Measurements from ENCODE around the gene KIF13A.

Gene KIF13A

DNA sequence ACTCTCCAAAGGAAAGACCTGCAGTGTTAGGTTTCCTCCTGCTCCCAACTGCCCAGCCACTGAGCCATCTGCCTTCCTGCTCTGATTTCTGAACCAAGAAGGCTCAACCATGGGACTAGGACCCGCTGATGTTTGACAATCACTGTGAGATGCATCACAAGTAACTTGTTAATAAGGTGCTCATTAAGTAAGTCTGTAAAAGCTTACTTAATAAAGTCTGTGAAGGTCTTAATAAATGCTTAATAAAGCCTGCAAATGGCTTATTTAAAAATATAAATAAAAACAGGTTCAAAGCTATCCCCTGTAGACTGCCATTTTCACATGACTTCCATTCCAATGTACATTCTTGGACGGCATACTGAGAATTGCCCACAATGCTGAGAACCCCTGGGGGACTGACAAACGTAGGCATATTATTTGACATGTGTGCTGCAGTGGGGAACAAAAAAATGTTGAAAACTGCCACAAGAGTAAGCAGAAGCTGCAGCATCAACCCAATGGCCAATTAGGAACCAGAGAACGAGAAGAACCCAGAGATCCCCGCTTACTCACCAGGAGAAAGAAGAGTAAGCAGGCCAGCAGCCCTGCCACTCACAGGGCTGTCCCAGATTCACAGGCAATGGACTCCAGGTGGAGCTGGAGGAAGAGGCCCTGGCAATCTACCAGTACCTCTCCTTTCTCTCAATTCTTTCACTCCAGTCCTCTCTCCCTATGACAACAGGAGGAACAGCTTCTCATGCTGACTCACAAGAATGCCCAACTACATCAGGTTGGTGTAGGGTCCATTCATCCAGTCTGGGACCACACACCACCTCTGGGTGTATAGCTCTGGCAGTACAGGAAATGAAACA, 19.5 kb downstream of the KIF13A start:
- H3K4me3 ChIP-seq (ENCODE audit: low read length): no peak overlapping the region
- no peak for TF ChIP-seq CTCF (conservative IDR thresholded peaks at IDR 0.05; ENCODE audit: low read depth, low read length)
- DNase-seq (ENCODE audit: low read depth): no peak

DNA sequence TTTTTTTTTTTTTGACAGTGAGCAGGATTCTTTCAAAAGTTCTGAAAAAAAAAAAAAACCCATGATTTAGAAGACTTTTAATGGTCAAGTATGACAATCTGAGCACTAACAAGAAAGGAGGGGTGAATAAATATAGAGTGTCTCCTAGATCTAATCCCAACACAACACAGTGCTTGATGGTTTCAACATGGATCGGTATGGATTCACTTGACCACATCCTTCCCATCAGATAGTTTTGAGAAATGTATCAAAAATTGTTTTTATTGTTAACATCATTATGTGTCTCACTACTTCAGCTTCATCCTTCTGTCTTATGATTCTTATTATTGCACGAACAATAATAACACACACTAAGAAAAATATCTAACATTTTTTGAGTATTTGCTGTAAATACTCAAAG, 21.0 kb downstream of the KIF13A start:
- no peak overlapping the region for H3K4me3 ChIP-seq (ENCODE audit: low read length)
- no peak for DNase-seq (ENCODE audit: low read depth)
- TF ChIP-seq CTCF (conservative IDR thresholded peaks at IDR 0.05; ENCODE audit: low read depth, low read length): no peak

DNA sequence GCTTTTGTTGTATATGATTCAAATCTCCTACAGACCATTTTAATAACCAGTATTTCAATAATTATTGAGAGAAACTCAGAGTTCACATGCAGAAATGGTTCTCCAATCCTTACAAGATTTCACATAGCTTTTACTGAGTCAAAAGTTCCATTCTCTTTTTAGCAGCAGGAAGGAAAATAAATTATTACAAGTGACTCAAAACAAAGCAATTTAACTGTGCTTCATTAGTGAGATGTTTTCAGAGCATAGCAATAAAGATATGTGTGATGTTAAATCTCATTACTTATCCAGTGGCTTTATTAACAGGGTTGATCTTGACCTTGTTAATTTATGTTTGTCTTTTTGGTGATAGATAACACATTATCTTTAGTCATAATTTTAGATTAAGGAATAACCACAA, 22.0 kb downstream of the KIF13A start:
- no peak overlapping the region for H3K4me3 ChIP-seq (ENCODE audit: low read length)

GRCh38 chr6:17964633-17965032, 22.8 kb downstream of the KIF13A start:
- DNase-seq (ENCODE audit: low read depth): no peak
- no peak overlapping the region for H3K4me3 ChIP-seq (ENCODE audit: low read length)
- TF ChIP-seq CTCF (conservative IDR thresholded peaks at IDR 0.05; ENCODE audit: low read depth, low read length): no peak

More for the DNA sequence above, 22.0 kb downstream of the KIF13A start:
- no peak for TF ChIP-seq CTCF (conservative IDR thresholded peaks at IDR 0.05; ENCODE audit: low read depth, low read length)
- no peak for DNase-seq (ENCODE audit: low read depth)

DNA sequence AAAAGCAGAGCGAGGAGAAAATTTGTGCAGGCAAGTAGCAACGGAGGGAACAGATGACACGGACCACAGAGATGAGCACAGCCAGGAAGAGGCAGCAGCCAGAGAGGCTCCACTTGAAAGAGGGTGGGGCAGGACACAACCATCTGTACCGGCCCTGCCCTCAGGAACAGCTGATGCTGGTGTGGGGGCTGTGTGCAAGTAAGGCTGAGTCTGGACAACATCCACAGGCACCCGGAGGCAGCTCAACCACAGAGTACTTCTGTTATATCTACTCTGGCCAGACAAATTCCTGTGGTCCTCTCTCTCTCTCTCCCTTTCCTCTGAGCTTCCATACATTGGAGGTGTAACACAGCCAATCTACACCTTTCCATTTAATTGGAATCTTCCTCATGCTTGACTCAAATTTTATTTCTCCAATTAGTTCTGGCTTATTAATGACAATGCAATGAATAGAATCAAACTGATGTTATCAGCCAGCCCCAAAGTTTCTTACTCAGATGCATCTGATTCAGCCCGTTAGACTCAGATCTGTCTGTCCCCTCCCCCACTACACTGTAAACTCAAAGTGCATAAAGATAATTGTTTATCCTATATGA, 24.9 kb downstream of the KIF13A start:
- no peak overlapping the region for H3K4me3 ChIP-seq (ENCODE audit: low read length)
- DNase-seq (ENCODE audit: low read depth): no peak
- no peak for TF ChIP-seq CTCF (conservative IDR thresholded peaks at IDR 0.05; ENCODE audit: low read depth, low read length)

GRCh38 chr6:17959302-17959701, 28.1 kb downstream of the KIF13A start:
- DNase-seq (ENCODE audit: low read depth): no peak
- TF ChIP-seq CTCF (conservative IDR thresholded peaks at IDR 0.05; ENCODE audit: low read depth, low read length): no peak
- no peak overlapping the region for H3K4me3 ChIP-seq (ENCODE audit: low read length)
